ENCODE data around the gene CPNE4. TPM values are rescaled to one million over a fixed set of nuclear protein-coding genes. Genes with fewer than 3 reads are reported as not detected.

Gene CPNE4
- total RNA-seq, 1 experiment from 2014 or later: not detected

DNA sequence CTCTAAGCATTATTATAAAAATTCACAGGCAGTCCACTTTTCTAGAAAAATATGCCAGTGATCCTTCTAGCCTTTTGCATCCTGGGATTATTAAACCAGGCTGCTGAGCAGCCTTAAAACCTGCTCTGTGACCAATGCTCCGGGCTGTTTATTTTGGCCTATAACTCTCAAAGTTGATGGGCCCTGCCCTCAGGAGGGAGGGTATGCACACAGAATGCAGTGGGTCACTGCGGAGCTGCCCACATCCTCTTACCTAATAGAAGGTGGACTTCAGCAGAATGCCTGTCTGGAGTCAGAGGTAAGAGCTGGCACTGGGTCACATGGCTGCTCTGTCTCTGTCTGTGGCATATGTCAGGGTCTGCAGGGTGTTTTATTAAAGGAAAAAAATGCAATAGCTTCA is 26.0 kb downstream of the CPNE4 start:
- Histone ChIP-seq H3K4me2 (ENCODE audit: low read depth, low read length, poor library complexity, severe bottlenecking) (no peak overlapping the region), H3K4me1 (ENCODE audit: low read length) (no peaks in the 10 kb centered on the region)
- DNase-seq: no peak

DNA sequence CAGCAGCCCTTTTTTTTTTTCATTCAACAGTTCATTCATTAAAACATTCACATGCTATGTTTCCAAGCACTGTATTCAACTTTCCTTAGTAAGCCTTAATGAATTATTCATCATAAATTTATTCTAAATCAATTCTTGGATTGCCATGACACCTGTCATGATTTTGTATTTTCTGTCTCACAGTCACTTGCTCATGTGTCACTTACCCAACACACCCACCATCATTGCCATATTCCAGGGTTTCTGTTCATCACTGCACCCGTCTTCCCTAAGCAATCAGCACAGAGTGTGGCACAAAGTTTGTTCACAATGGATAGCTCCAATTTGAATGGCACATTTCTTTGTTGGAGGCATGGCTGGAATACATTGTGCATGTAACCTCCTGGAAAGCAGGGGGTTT is 27.2 kb downstream of the CPNE4 start:
- Histone ChIP-seq H3K9me2 (replicated peaks; ENCODE audit: insufficient read depth, low read length) (no peaks in the 10 kb centered on the region), H3K4me2 (ENCODE audit: low read depth, low read length, poor library complexity, severe bottlenecking) (no peak overlapping the region), H4K20me1 (ENCODE audit: insufficient read depth, low read depth, low read length) (no peaks in the 10 kb centered on the region), H3K27ac (ENCODE audit: low read length) (no peak overlapping the region), H3K79me2 (ENCODE audit: low read length) (no peaks in the 10 kb centered on the region), H3K4me1 (ENCODE audit: low read length) (no peaks in the 10 kb centered on the region), H3K36me3 (ENCODE audit: insufficient read depth, low read length) (no peaks in the 10 kb centered on the region), H3K9me3 (ENCODE audit: low read length) (no peaks in the 10 kb centered on the region), H3K4me3 (ENCODE audit: low read length) (no peak overlapping the region), H2AFZ (ENCODE audit: low read length) (no peak overlapping the region), H3K27me3 (ENCODE audit: low read length) (no peaks in the 10 kb centered on the region), H3K9ac (ENCODE audit: low read length) (no peak overlapping the region)
- DNase-seq: no peak

More for the DNA sequence above, 26.0 kb downstream of the CPNE4 start:
- Histone ChIP-seq H3K27me3 (ENCODE audit: low read length) (no peaks in the 10 kb centered on the region), H3K27ac (ENCODE audit: low read length) (no peak overlapping the region), H3K9me3 (ENCODE audit: low read length) (no peaks in the 10 kb centered on the region), H4K20me1 (ENCODE audit: insufficient read depth, low read depth, low read length) (no peaks in the 10 kb centered on the region), H3K9ac (ENCODE audit: low read length) (no peak overlapping the region), H3K36me3 (ENCODE audit: insufficient read depth, low read length) (no peaks in the 10 kb centered on the region), H3K9me2 (replicated peaks; ENCODE audit: insufficient read depth, low read length) (no peaks in the 10 kb centered on the region), H3K79me2 (ENCODE audit: low read length) (no peaks in the 10 kb centered on the region), H2AFZ (ENCODE audit: low read length) (no peak overlapping the region), H3K4me3 (ENCODE audit: low read length) (no peak overlapping the region)

DNA sequence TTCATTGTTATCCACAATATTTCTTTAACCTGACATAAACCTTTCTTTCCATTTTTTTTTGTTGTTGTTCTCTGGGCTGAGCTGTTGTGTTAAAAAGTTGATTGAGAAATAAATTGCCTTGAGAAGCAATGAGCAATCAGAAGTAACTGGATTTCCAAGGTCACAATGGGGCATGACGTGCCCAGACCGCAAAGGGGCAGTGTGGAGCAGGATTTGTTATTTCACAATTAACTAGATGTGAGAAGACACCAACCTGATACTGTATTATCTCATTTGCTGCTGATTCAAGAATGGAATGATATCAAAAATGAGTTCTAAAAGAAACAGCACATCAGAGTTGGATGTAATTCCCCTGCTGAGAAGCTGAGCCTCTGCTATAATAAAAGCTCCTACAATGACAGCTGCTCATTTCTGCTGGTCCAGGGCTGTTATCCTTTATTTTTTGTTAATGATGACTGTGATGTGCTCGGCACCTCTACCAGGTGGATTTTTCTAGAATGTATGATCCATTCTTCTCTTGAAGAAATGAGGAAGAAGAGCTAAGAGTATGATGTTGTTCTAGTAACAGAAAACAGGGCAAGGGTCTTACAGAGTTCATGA is 28.1 kb downstream of the CPNE4 start:
- Histone ChIP-seq H3K27me3 (ENCODE audit: low read length) (no peaks in the 10 kb centered on the region), H3K4me1 (ENCODE audit: low read length) (no peaks in the 10 kb centered on the region), H3K4me2 (ENCODE audit: low read depth, low read length, poor library complexity, severe bottlenecking) (no peak overlapping the region), H4K20me1 (ENCODE audit: insufficient read depth, low read depth, low read length) (no peaks in the 10 kb centered on the region), H3K36me3 (ENCODE audit: insufficient read depth, low read length) (no peaks in the 10 kb centered on the region), H2AFZ (ENCODE audit: low read length) (no peak overlapping the region), H3K79me2 (ENCODE audit: low read length) (no peaks in the 10 kb centered on the region), H3K9me3 (ENCODE audit: low read length) (no peaks in the 10 kb centered on the region), H3K9ac (ENCODE audit: low read length) (no peak overlapping the region), H3K27ac (ENCODE audit: low read length) (no peak overlapping the region), H3K4me3 (ENCODE audit: low read length) (no peak overlapping the region), H3K9me2 (replicated peaks; ENCODE audit: insufficient read depth, low read length) (no peaks in the 10 kb centered on the region)
- DNase-seq: peak; percentile 78

DNA sequence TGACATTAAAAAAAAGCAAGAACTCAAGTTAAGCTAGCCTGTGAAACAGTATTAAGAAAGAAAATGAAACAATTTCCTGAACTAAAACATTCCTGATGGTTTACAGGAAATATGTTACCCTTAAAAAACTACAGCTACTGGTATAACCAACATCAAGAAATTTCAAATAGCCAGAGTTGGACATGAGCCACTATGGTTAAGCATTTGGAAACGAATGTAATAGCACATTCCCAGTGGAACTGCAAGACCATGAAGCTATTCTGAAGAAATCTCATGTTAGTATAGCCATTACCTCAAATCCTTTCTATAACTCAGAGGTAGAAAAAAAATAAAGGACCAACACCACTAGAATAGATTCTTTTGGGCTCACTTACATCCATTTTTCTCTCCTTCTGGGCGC is 30.2 kb downstream of the CPNE4 start:
- peak; percentile 1 for DNase-seq
- H3K9me2 ChIP-seq (replicated peaks; ENCODE audit: insufficient read depth, low read length): no peaks in the 10 kb centered on the region
- H3K27me3 ChIP-seq (ENCODE audit: low read length): no peaks in the 10 kb centered on the region
- H3K79me2 ChIP-seq (ENCODE audit: low read length): no peaks in the 10 kb centered on the region
- no peaks in the 10 kb centered on the region for H3K36me3 ChIP-seq (ENCODE audit: insufficient read depth, low read length)
- no peak overlapping the region for H2AFZ ChIP-seq (ENCODE audit: low read length)
- no peak overlapping the region for H3K9ac ChIP-seq (ENCODE audit: low read length)
- no peaks in the 10 kb centered on the region for H4K20me1 ChIP-seq (ENCODE audit: insufficient read depth, low read depth, low read length)
- no peak overlapping the region for H3K4me3 ChIP-seq (ENCODE audit: low read length)
- H3K4me1 ChIP-seq (ENCODE audit: low read length): no peaks in the 10 kb centered on the region
- H3K4me2 ChIP-seq (ENCODE audit: low read depth, low read length, poor library complexity, severe bottlenecking): no peak overlapping the region
- H3K9me3 ChIP-seq (ENCODE audit: low read length): no peaks in the 10 kb centered on the region
- H3K27ac ChIP-seq (ENCODE audit: low read length): no peak overlapping the region

DNA sequence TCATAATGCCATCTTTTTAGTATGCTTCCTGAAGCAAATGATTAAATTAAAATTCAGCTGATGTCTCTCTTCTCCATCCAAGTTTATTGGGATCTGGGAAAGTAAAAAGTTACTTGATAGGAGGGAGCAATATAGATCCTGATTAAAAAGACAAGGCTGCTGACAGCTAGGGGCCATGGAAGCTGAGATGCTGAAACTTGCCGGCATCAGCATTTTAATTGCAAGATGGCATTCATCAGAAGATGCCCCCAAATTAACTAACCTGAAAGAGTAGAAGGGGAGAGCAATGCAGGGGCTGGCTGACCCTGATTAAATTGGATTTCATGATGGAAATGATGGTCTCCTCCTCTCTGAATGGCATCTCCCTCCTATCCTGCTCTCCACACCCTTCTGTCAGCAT is 31.1 kb downstream of the CPNE4 start:
- Histone ChIP-seq H3K27me3 (ENCODE audit: low read length) (no peaks in the 10 kb centered on the region), H4K20me1 (ENCODE audit: insufficient read depth, low read depth, low read length) (no peaks in the 10 kb centered on the region), H3K4me1 (ENCODE audit: low read length) (no peaks in the 10 kb centered on the region), H3K9me2 (replicated peaks; ENCODE audit: insufficient read depth, low read length) (no peaks in the 10 kb centered on the region), H3K9me3 (ENCODE audit: low read length) (no peaks in the 10 kb centered on the region), H3K79me2 (ENCODE audit: low read length) (no peaks in the 10 kb centered on the region), H3K9ac (ENCODE audit: low read length) (no peak overlapping the region), H3K27ac (ENCODE audit: low read length) (no peak overlapping the region), H3K36me3 (ENCODE audit: insufficient read depth, low read length) (no peaks in the 10 kb centered on the region), H3K4me2 (ENCODE audit: low read depth, low read length, poor library complexity, severe bottlenecking) (no peak overlapping the region), H2AFZ (ENCODE audit: low read length) (no peak overlapping the region), H3K4me3 (ENCODE audit: low read length) (no peak overlapping the region)
- DNase-seq: peak; percentile 29

DNA sequence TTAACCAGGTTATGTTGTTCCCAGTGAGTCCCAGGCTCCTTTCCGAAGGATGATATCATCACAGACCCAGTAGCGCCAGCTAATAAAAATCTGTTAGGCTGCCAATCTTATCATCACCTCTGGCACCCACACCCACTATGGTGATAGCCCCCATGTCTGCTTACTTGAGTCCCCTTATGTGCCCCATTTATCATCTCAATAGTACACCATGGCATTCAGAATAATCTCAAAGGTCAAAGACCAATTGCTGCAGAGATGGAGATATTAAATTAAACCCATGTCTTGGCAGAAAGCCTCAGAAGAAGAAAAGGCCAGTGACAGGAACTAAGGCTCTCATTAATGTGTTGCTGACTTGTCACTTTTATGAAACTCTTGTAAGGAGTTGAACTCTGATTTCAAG is 32.8 kb downstream of the CPNE4 start:
- Histone ChIP-seq H3K27me3 (ENCODE audit: low read length) (no peaks in the 10 kb centered on the region), H3K9me3 (ENCODE audit: low read length) (no peaks in the 10 kb centered on the region), H3K9me2 (replicated peaks; ENCODE audit: insufficient read depth, low read length) (no peaks in the 10 kb centered on the region), H3K9ac (ENCODE audit: low read length) (no peak overlapping the region), H4K20me1 (ENCODE audit: insufficient read depth, low read depth, low read length) (no peaks in the 10 kb centered on the region), H3K4me2 (ENCODE audit: low read depth, low read length, poor library complexity, severe bottlenecking) (no peak overlapping the region), H3K4me1 (ENCODE audit: low read length) (no peaks in the 10 kb centered on the region), H2AFZ (ENCODE audit: low read length) (no peak overlapping the region), H3K4me3 (ENCODE audit: low read length) (no peak overlapping the region), H3K27ac (ENCODE audit: low read length) (no peak overlapping the region), H3K36me3 (ENCODE audit: insufficient read depth, low read length) (no peaks in the 10 kb centered on the region), H3K79me2 (ENCODE audit: low read length) (no peaks in the 10 kb centered on the region)
- peak; percentile 23 for DNase-seq

DNA sequence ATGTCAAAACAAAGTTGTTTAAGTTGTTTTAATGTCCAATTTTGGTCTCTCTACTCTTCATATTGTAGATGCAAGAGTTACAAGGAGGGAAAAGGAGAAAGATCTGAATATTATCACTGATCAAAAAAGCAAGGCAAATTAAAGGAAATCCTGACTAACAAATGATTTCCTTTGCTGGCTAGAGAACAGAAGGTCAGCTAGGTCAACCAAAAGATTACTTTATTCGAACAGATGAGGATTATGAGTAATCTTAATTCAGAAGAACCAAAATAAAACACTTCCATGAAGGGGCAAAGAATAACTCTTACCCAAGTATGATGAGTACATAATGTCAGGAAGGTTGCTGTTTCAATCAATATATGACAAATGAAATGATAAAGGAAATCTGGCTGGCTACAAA is 33.8 kb downstream of the CPNE4 start:
- H3K36me3 ChIP-seq (ENCODE audit: insufficient read depth, low read length): no peaks in the 10 kb centered on the region
- no peaks in the 10 kb centered on the region for H3K9me3 ChIP-seq (ENCODE audit: low read length)
- no peak overlapping the region for H2AFZ ChIP-seq (ENCODE audit: low read length)
- H3K4me1 ChIP-seq (ENCODE audit: low read length): no peaks in the 10 kb centered on the region
- no peaks in the 10 kb centered on the region for H3K9me2 ChIP-seq (replicated peaks; ENCODE audit: insufficient read depth, low read length)
- H3K9ac ChIP-seq (ENCODE audit: low read length): no peak overlapping the region
- H3K79me2 ChIP-seq (ENCODE audit: low read length): no peaks in the 10 kb centered on the region
- H3K27me3 ChIP-seq (ENCODE audit: low read length): no peaks in the 10 kb centered on the region
- no peak overlapping the region for H3K4me3 ChIP-seq (ENCODE audit: low read length)
- H3K27ac ChIP-seq (ENCODE audit: low read length): no peak overlapping the region
- peak; percentile 7 for DNase-seq
- H3K4me2 ChIP-seq (ENCODE audit: low read depth, low read length, poor library complexity, severe bottlenecking): no peak overlapping the region
- no peaks in the 10 kb centered on the region for H4K20me1 ChIP-seq (ENCODE audit: insufficient read depth, low read depth, low read length)

DNA sequence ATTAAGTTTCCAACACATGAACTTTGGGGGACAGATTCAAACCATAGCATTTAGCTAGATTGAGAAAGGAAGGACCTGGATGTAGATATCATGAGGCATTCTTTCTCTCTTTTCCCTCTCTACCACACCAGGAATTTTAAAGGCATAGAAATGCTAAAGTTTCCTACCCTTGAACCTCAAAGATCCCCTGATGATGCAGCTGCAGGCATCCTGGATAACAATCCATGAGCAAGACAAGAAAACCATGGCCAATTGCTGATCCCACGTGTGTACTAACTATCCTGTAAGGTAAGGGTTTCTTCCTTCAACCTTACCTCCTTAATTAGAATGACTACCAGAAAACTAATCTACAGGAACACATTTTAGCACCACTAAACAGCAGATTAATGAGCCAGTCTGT is 36.8 kb downstream of the CPNE4 start:
- Histone ChIP-seq H3K27ac (ENCODE audit: low read length) (no peak overlapping the region), H3K4me2 (ENCODE audit: low read depth, low read length, poor library complexity, severe bottlenecking) (no peak overlapping the region), H4K20me1 (ENCODE audit: insufficient read depth, low read depth, low read length) (no peaks in the 10 kb centered on the region), H3K4me1 (ENCODE audit: low read length) (peaks cover 5% of the 10 kb centered on the region), H2AFZ (ENCODE audit: low read length) (no peak overlapping the region), H3K9me2 (replicated peaks; ENCODE audit: insufficient read depth, low read length) (no peaks in the 10 kb centered on the region), H3K4me3 (ENCODE audit: low read length) (no peak overlapping the region), H3K36me3 (ENCODE audit: insufficient read depth, low read length) (no peaks in the 10 kb centered on the region), H3K27me3 (ENCODE audit: low read length) (no peaks in the 10 kb centered on the region), H3K9ac (ENCODE audit: low read length) (no peak overlapping the region), H3K9me3 (ENCODE audit: low read length) (no peaks in the 10 kb centered on the region), H3K79me2 (ENCODE audit: low read length) (no peaks in the 10 kb centered on the region)
- no peak for DNase-seq

DNA sequence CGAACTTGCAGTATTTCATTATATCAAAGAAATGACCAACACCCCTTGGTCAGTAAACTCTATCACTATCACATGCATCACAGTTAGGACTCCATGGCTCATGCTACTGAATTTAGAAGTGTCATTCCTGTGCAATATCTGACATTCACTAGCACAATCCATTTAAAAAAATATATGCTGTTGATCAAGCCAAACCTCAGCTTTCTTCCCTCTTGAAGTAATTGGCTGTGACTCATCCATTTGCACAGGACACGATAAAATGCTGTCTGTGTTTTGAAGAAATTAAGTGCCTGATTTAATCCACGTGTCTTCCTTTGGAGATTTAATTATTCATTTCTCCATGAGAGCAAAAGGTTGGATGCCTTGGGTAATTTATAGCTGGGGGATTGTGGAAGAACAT is 38.9 kb downstream of the CPNE4 start:
- H3K9me2 ChIP-seq (replicated peaks; ENCODE audit: insufficient read depth, low read length): no peaks in the 10 kb centered on the region
- DNase-seq: peak; percentile 4
- H3K4me1 ChIP-seq (ENCODE audit: low read length): peaks cover 5% of the 10 kb centered on the region
- H3K9me3 ChIP-seq (ENCODE audit: low read length): no peaks in the 10 kb centered on the region
- H3K27me3 ChIP-seq (ENCODE audit: low read length): no peaks in the 10 kb centered on the region
- no peaks in the 10 kb centered on the region for H4K20me1 ChIP-seq (ENCODE audit: insufficient read depth, low read depth, low read length)
- no peaks in the 10 kb centered on the region for H3K79me2 ChIP-seq (ENCODE audit: low read length)
- H3K36me3 ChIP-seq (ENCODE audit: insufficient read depth, low read length): no peaks in the 10 kb centered on the region
- no peak overlapping the region for H2AFZ ChIP-seq (ENCODE audit: low read length)
- no peak overlapping the region for H3K27ac ChIP-seq (ENCODE audit: low read length)
- H3K4me2 ChIP-seq (ENCODE audit: low read depth, low read length, poor library complexity, severe bottlenecking): no peak overlapping the region
- H3K9ac ChIP-seq (ENCODE audit: low read length): no peak overlapping the region
- H3K4me3 ChIP-seq (ENCODE audit: low read length): no peak overlapping the region
